Heart left ventricle (tissue), 16 donors: ENCODE measurements around the gene TMEM109. TPM values are rescaled to one million over a fixed set of nuclear protein-coding genes. Genes with fewer than 3 reads are reported as not detected.

Experiments
- ATAC-seq, 4 donors: fragments of 200-7000 bp; cut with Tn5 transposase; one replicate each; pipeline ENCODE4 v1.9.1; 2020 to 2022; ENCODE audit warnings: moderate library complexity in 4 of 4, mild to moderate bottlenecking in 3 of 4, moderate number of reproducible peaks in 1 of 4
- DNase-seq, 5 donors: peaks; one replicate each; pipeline ENCODE4 v3.0.0-alpha.2; 2020
- H3K27ac ChIP-seq, 12 donors: fragments of 200-600 bp; sonication (generic) in 4 of 12; one replicate each; pipeline versions ENCODE4 v1.5.0 to v1.8.0; 2016 to 2022; ENCODE audit warnings: mild to moderate bottlenecking in 2 of 12
- H3K27me3 ChIP-seq, 9 donors: fragments of 200-600 bp; sonication (generic) in 2 of 9; one replicate each; pipeline versions ENCODE4 v1.5.1 to v1.8.0; 2016 to 2022; ENCODE audit warnings: mild to moderate bottlenecking in 3 of 9
- H3K36me3 ChIP-seq, 9 donors: fragments of 200-600 bp; sonication (generic) in 2 of 9; one replicate each; pipeline versions ENCODE4 v1.5.0 to v1.8.0; 2018 to 2022; ENCODE audit warnings: mild to moderate bottlenecking in 2 of 9
- H3K4me1 ChIP-seq, 12 donors: fragments of 200-600 bp; sonication (generic) in 4 of 12; one replicate each; pipeline versions ENCODE4 v1.5.0 to v1.8.0; 2016 to 2022; ENCODE audit warnings: mild to moderate bottlenecking in 3 of 12
- H3K4me3 ChIP-seq, 12 donors: fragments of 200-600 bp; sonication (generic) in 4 of 12; one replicate each; pipeline versions ENCODE4 v1.5.0 to v1.8.0; 2017 to 2022; ENCODE audit warnings: mild to moderate bottlenecking in 9 of 12, moderate library complexity in 4 of 12
- H3K9me3 ChIP-seq, 12 donors: fragments of 200-600 bp; sonication (generic) in 4 of 12; one replicate each; pipeline versions ENCODE4 v1.5.0 to v1.8.0; 2016 to 2022; ENCODE audit warnings: mild to moderate bottlenecking in 1 of 12
- CTCF ChIP-seq, 12 donors: fragments of 200-600 bp; sonication (generic) in 4 of 12; IDR thresholded peaks; one replicate each; pipeline versions ENCODE4 v1.5.0 to v1.8.0; 2018 to 2022; ENCODE audit warnings: antibody characterized with exemption in 12 of 12, mild to moderate bottlenecking in 5 of 12
- POLR2A ChIP-seq, 2 donors: fragments of 450-650 bp; IDR thresholded peaks; one replicate each; pipeline ENCODE4 v1.6.1; 2017; ENCODE audit warnings: antibody characterized with exemption in 2 of 2, mild to moderate bottlenecking in 2 of 2, moderate library complexity in 2 of 2
- WGBS, 4 donors: extraction: QIAGEN DNeasy Blood & Tissue Kit in 2 of 4; methylation state at CpG; one replicate each; pipeline versions ENCODE4 v1.1.5 to v1.1.7; 2013 to 2018; 5-methylcytosine and 5-hydroxymethylcytosine counted together
- intact Hi-C, 10 donors: fragments of 100-400 bp; cut with DNase I; formaldehyde crosslinking; loops; one replicate each; pipeline versions ENCODE4 v1.11.1 to v1.14.2; 2022
- polyA plus RNA-seq, 2 donors: library from polyadenylated mRNA; stranded (reverse); fragments of 200-250 nt; gene quantifications; one replicate each; pipeline ENCODE4 v1.2.3, GENCODE V29; 2013
- total RNA-seq, 9 donors: library from RNA; depleted of rRNA in 2 of 9; stranded (reverse); fragments of >200 nt in 2 of 9; fragmentation: NEBNext Ultra II Directional in 3 of 9; extraction: Animal tissue kit (Norgen Biotek cat#: 25700) in 3 of 9; gene quantifications; one replicate each; pipeline versions ENCODE4 v1.1.0 to v1.2.4, GENCODE V29; 2016 to 2023
- donor health status: ischemic (EF 13 %, LVEDD 7.1; RV severe dilation, severe dysfunction).
- donor health status: healthy with polysubstance abuse.
- donor health status: DM: no; HTN: yes; CAD: no.
- donor health status: DM: no; HTN: no; CAD: no.
- donor health status: ischemic (EF 25% LVEDD 6.9; RV normal size, moderate dysfunction).
- donor health status: ischemic (EF 25% LVEDD 5.7; RV mildly dilated, moderate dysfunction).
- donor health status: healthy.
- donor health status: DM: yes; HTN: yes; CAD: no.
- donor health status: ischemic (EF 35%, LVEDD 5.7; RV mildly dilated, moderate dysfunction).
- donor health status: nonischemic (EF 11% LVEDD 7.7; RV severe dilation, severe dysfunction).
- donor health status: DM: yes; HTN: yes; CAD: no.
- donor health status: PGD.
- donor health status: ischemic (EF 29% LVEDD 5.4; RV normal size, mild dysfunction).
- donor health status: nonischemic (EF 23%, LVEDD 6.1; RV moderate dilation, normal function).

Gene TMEM109
- total and polyA plus RNA-seq, 11 donors: 71.8 to 131 (median 96.3) TPM

DNA sequence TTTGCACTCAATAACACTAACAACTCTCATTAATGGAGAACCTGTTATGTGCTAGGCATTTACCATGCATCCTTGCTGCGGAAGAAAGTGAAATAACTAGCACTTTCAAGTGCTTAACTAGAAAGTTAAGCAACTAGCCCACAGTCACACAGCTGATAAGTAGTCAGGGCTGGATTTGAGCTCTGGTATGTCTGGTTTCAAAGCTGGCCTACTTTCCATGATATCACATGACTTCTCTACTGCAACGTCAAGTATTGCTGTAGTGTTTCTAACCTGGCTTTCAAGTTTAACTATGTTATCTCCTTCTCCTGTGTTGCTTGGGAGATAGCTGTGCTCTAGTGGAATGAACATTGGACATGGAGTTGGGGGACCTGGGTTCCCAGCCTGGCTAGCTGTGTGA is 25.9 kb downstream of the TMEM109 start:
- no peak overlapping the region for H3K27ac ChIP-seq
- peaks cover 0 to 78% (median 37%) of the 10 kb centered on the region in 9 donors for H3K36me3 ChIP-seq
- H3K4me1 ChIP-seq: peaks cover 0 to 37% (median 15%) of the 10 kb centered on the region in 12 donors
- no peak overlapping the region for H3K4me3 ChIP-seq
- no peaks in the 10 kb centered on the region for H3K9me3 ChIP-seq
- 53 to 69% (median 59%) methylated on average over 2 of the region's 2 CpGs for WGBS, 4 donors
- no peaks in the 10 kb centered on the region for H3K27me3 ChIP-seq
- no peak for DNase-seq
- no peak for ATAC-seq
- intact Hi-C loops: no loop called here
- no peak for TF ChIP-seq POLR2A (IDR thresholded peaks at IDR 0.05)
- TF ChIP-seq CTCF (IDR thresholded peaks at IDR 0.05): no peak

- intact Hi-C loops: no loop called here
- ATAC-seq (no peak), DNase-seq (no peak)
- no peak overlapping the region for H3K27ac ChIP-seq
- H3K36me3 ChIP-seq: peaks cover 0 to 95% (median 43%) of the 10 kb centered on the region in 9 donors
- H3K27me3 ChIP-seq: no peaks in the 10 kb centered on the region
- peaks cover 0 to 30% (median 17%) of the 10 kb centered on the region in 12 donors for H3K4me1 ChIP-seq
- no peak overlapping the region for H3K4me3 ChIP-seq
- 64 to 76% (median 74%) methylated on average over 6 of the region's 6 CpGs for WGBS, 4 donors
- no peaks in the 10 kb centered on the region for H3K9me3 ChIP-seq
- TF ChIP-seq POLR2A (IDR thresholded peaks at IDR 0.05) (no peak), CTCF (IDR thresholded peaks at IDR 0.05) (no peak)
Measured at GRCh38 chr11:60941371-60942119, 27.6 kb downstream of the TMEM109 start.

GRCh38 chr11:60942219-60942618 is 28.3 kb downstream of the TMEM109 start:
- DNase-seq: no peak
- H3K36me3 ChIP-seq: peaks cover 0 to 96% (median 44%) of the 10 kb centered on the region in 9 donors
- no peaks in the 10 kb centered on the region for H3K27me3 ChIP-seq
- no peak overlapping the region for H3K27ac ChIP-seq
- no peaks in the 10 kb centered on the region for H3K9me3 ChIP-seq
- intact Hi-C loops: no loop called here
- WGBS, 4 donors: 70 to 84% (median 79%) methylated on average over 3 to 4 of the region's 4 CpGs
- no peak overlapping the region for H3K4me3 ChIP-seq
- ATAC-seq: no peak
- TF ChIP-seq POLR2A (IDR thresholded peaks at IDR 0.05): no peak
- TF ChIP-seq CTCF (IDR thresholded peaks at IDR 0.05): no peak
- peaks cover 0 to 25% (median 13%) of the 10 kb centered on the region in 12 donors for H3K4me1 ChIP-seq

DNA sequence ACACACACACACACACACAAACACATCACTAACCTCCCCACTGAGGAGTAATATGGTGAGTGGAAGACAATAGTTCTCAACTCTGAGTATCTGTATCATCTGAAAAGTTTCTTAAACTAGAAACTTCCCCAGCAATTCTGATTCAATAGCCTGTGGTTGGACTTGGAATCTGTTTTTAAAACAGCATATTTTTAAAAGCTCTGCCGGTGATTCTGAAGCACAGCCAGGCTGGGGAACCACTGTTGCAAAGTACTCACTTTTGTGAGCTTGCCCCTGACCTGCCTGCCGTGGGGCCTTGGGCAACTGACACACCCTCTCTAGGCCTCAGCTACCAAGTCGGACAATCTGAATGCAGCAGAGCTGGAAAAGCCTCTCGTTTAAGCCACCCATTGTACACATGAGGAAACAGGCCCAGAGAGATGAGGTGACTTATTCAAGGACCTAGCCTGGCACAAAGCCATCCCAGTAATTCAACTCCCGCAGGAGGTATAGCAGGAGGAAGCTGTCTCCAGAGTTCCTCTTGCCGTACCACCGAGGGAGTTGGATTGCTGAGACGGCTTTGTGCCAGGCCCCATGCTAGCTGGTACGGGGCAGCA is 29.1 kb downstream of the TMEM109 start:
- peak in 1 of 4 donors; percentile 19 for ATAC-seq
- H3K27ac ChIP-seq: peak overlapping the region in 2 of 12 donors; percentile 2 to 11
- intact Hi-C loops: no loop called here

More for the DNA sequence above, 29.1 kb downstream of the TMEM109 start:
- Histone ChIP-seq H3K4me3 (no peak overlapping the region), H3K4me1 (peaks cover 0 to 24% (median 7%) of the 10 kb centered on the region in 12 donors), H3K9me3 (no peaks in the 10 kb centered on the region), H3K27me3 (no peaks in the 10 kb centered on the region), H3K36me3 (peaks cover 0 to 87% (median 44%) of the 10 kb centered on the region in 9 donors)
- 53 to 70% (median 60%) methylated on average over 9 of the region's 9 CpGs for WGBS, 4 donors
- TF ChIP-seq POLR2A (IDR thresholded peaks at IDR 0.05): no peak
- no peak for TF ChIP-seq CTCF (IDR thresholded peaks at IDR 0.05)
- DNase-seq: no peak
